GM18867 (cell line): Measurements from ENCODE around the gene SYT7.
"Not testable (repeated sequence)": the region's sequence is repeated elsewhere in the genome, so short reads cannot be mapped to it uniquely, and the experiment has no call there.

Experiments
- ATAC-seq: cut with Tn5 transposase; IDR thresholded peaks from one replicate; pipeline ENCODE4 v1.9.1; 2021; ENCODE audit warnings: mild to moderate bottlenecking, moderate library complexity; ENCODE audit not compliant: unreplicated experiment

SYT7 gene

GRCh38 chr11:61481806-61482205 lies 99.1 kb downstream of the SYT7 start:
- ATAC-seq: no peak

GRCh38 chr11:61480994-61481335 lies 99.9 kb downstream of the SYT7 start:
- ATAC-seq: no peak

GRCh38 chr11:61480261-61480993 lies 100.4 kb downstream of the SYT7 start:
- no peak for ATAC-seq

GRCh38 chr11:61479360-61480058 lies 101.4 kb downstream of the SYT7 start:
- not testable (repeated sequence) for ATAC-seq

- ATAC-seq: no peak
These were observed 103.1 kb downstream of the SYT7 start for GRCh38 chr11:61477727-61478148.

GRCh38 chr11:61477126-61477525 lies 103.8 kb downstream of the SYT7 start:
- no peak for ATAC-seq

- ATAC-seq: no peak
These were observed 104.5 kb downstream of the SYT7 start for GRCh38 chr11:61476371-61476770.

GRCh38 chr11:61475433-61475832 lies 105.4 kb downstream of the SYT7 start:
- ATAC-seq: no peak

GRCh38 chr11:61474013-61474643 lies 106.7 kb downstream of the SYT7 start:
- no peak for ATAC-seq

- ATAC-seq: no peak
These were observed 107.4 kb downstream of the SYT7 start for GRCh38 chr11:61473370-61474012.

- ATAC-seq: no peak
These were observed 108.0 kb downstream of the SYT7 start for GRCh38 chr11:61472868-61473267.

- no peak for ATAC-seq
These were observed 108.6 kb downstream of the SYT7 start for GRCh38 chr11:61472282-61472681.

GRCh38 chr11:61468002-61468401 lies 112.9 kb downstream of the SYT7 start:
- ATAC-seq: no peak

- ATAC-seq: not testable (repeated sequence)
These were observed 113.3 kb downstream of the SYT7 start for GRCh38 chr11:61467602-61468001.
